HCT116 (cell line): ENCODE data around the gene OR10AD1. TPM values are rescaled to one million over a fixed set of nuclear protein-coding genes. Genes with fewer than 3 reads are reported as not detected.
"Not testable (repeated sequence)": the region's sequence is repeated elsewhere in the genome, so short reads cannot be mapped to it uniquely, and the experiment has no call there.

Source experiments
- ATAC-seq: fragments of 200-7000 bp; cut with Tn5 transposase; 2 replicates; pipeline ENCODE4 v1.9.1; 2020; ENCODE audit warnings: mild to moderate bottlenecking, moderate library complexity
- BruUV-seq: library from RNA; stranded (reverse); fragments of 400-500 nt; replicated peaks from 2 replicates; lab custom pipeline; 2021; lab: Mats Ljungman, UMichigan
- CTCF ChIA-PET: fragments of 300-600 bp; sonication (Branson Sonifier 250); formaldehyde crosslinking; loops from one replicate; lab custom pipeline; 2021; ENCODE audit warnings: antibody characterized with exemption; lab: Charles Lee
- POLR2A ChIA-PET: fragments of 300-600, 350-600 bp; sonication (Branson Sonifier 250); formaldehyde crosslinking; loops from one replicate; lab custom pipeline; 2021; ENCODE audit warnings: antibody characterized with exemption; lab: Charles Lee
- RAD21 ChIA-PET, 2 experiments: fragments of 300-600 bp; sonication (Branson Sonifier 250); formaldehyde crosslinking; loops; one replicate each; lab custom pipeline; 2023; ENCODE audit warnings: low total read pairs in 2 of 2; ENCODE audit not compliant: uncharacterized antibody in 2 of 2, unreplicated experiment in 2 of 2, low non-redundant PET in 1 of 2; lab: Charles Lee
- DNase-seq: peaks from one replicate; pipeline ENCODE4 v3.0.0-alpha.2; 2010; ENCODE audit warnings: low read depth, low spot score
- H2AFZ ChIP-seq: fragments of 200-600 bp; shearing (Covaris generic), sonication (generic); 2 replicates; pipeline ENCODE4 v1.6.1; 2017; ENCODE audit warnings: low read depth, mixed run types, mixed read lengths, antibody characterized with exemption, low read length; ENCODE audit not compliant: poor library complexity, severe bottlenecking
- H3K27ac ChIP-seq: 2 replicates; pipeline ENCODE4 v1.5.1; 2012; ENCODE audit warnings: low read depth, low read length
- H3K27me3 ChIP-seq: fragments of 200-600 bp; sonication (generic); 2 replicates; pipeline ENCODE4 v1.6.1; 2016; ENCODE audit warnings: mixed run types, low read length, mixed read lengths; ENCODE audit not compliant: insufficient read depth
- H3K36me3 ChIP-seq, 2 experiments: fragments of 200-500 bp in 1 of 2; fragments of 200-600 bp in 1 of 2; sonication (Bioruptor generic) in 1 of 2; sonication (generic) in 1 of 2; 2 replicates each; pipeline versions ENCODE4 v1.5.1 to v1.6.1; 2014 to 2016; ENCODE audit warnings: low read length in 2 of 2, inconsistent platforms in 1 of 2, mixed read lengths in 1 of 2, mixed run types in 1 of 2; ENCODE audit not compliant: insufficient read depth in 2 of 2, control insufficient read depth in 1 of 2
- H3K4me1 ChIP-seq, 2 experiments: fragments of 200-600 bp in 1 of 2; sonication (generic) in 1 of 2; 2 replicates each; pipeline versions ENCODE4 v1.5.1 to v1.6.1; 2012 to 2017; ENCODE audit warnings: low read length in 2 of 2, inconsistent platforms in 1 of 2, mild to moderate bottlenecking in 1 of 2, mixed read lengths in 1 of 2, mixed run types in 1 of 2, moderate library complexity in 1 of 2; ENCODE audit not compliant: insufficient read depth in 2 of 2, control insufficient read depth in 1 of 2
- H3K4me2 ChIP-seq: fragments of 200-600 bp; sonication (generic); 2 replicates; pipeline ENCODE4 v1.6.1; 2017; ENCODE audit warnings: mixed run types, low read length, mixed read lengths
- H3K4me3 ChIP-seq, 2 experiments: fragments of 200-600 bp in 1 of 2; sonication (generic) in 1 of 2; replicated peaks in 1 of 2; 2 replicates each; pipeline ENCODE4 v1.5.1; 2011 to 2016; ENCODE audit warnings: low read length in 2 of 2, control low read depth in 1 of 2, low read depth in 1 of 2, mild to moderate bottlenecking in 1 of 2, mixed read lengths in 1 of 2, mixed run types in 1 of 2
- H3K79me2 ChIP-seq: fragments of 200-600 bp; sonication (generic); 2 replicates; pipeline ENCODE4 v1.6.1; 2017; ENCODE audit warnings: mild to moderate bottlenecking, mixed run types, low read length, moderate library complexity, mixed read lengths; ENCODE audit not compliant: insufficient read depth
- H3K9ac ChIP-seq: fragments of 200-600 bp; sonication (generic); 2 replicates; pipeline ENCODE4 v1.6.1; 2016; ENCODE audit warnings: low read length, mixed read lengths
- H3K9me2 ChIP-seq: fragments of 200-600 bp; sonication (generic), shearing (Covaris generic); 2 replicates; pipeline ENCODE4 v1.6.1; 2017; ENCODE audit warnings: mixed run types, mild to moderate bottlenecking, moderate library complexity; ENCODE audit not compliant: insufficient read depth
- H3K9me3 ChIP-seq, 2 experiments: fragments of 200-500 bp in 1 of 2; fragments of 200-600 bp in 1 of 2; sonication (Bioruptor generic) in 1 of 2; sonication (generic) in 1 of 2; 2 replicates each; pipeline ENCODE4 v1.6.1; 2014 to 2017; ENCODE audit warnings: low read length in 2 of 2, mixed read lengths in 2 of 2, inconsistent platforms in 1 of 2, low read depth in 1 of 2, mild to moderate bottlenecking in 1 of 2, mixed run types in 1 of 2, moderate library complexity in 1 of 2; ENCODE audit not compliant: control insufficient read depth in 1 of 2, insufficient read depth in 1 of 2
- H4K20me1 ChIP-seq: fragments of 200-600 bp; sonication (generic), shearing (Covaris generic); 2 replicates; pipeline ENCODE4 v1.6.1; 2017; ENCODE audit warnings: mixed run types, mild to moderate bottlenecking, moderate library complexity; ENCODE audit not compliant: insufficient read depth
- CTCF ChIP-seq, 3 experiments: fragments of 200-600 bp in 1 of 3; sonication (generic) in 1 of 3; IDR thresholded peaks in 2 of 3; conservative IDR thresholded peaks in 1 of 3; 2 replicates each; pipeline ENCODE4 v1.5.1; 2012 to 2017; ENCODE audit warnings: low read depth in 2 of 3, low read length in 2 of 3, antibody characterized with exemption in 1 of 3, borderline replicate concordance in 1 of 3, control low read depth in 1 of 3, mild to moderate bottlenecking in 1 of 3, mixed read lengths in 1 of 3, mixed run types in 1 of 3, moderate library complexity in 1 of 3; ENCODE audit not compliant: insufficient read depth in 1 of 3
- EGR1 ChIP-seq: IDR thresholded peaks from 2 replicates; pipeline ENCODE4 v1.6.1; 2012; ENCODE audit warnings: low read depth
- EZH2 ChIP-seq: fragments of 200-600 bp; sonication (generic); IDR thresholded peaks from 2 replicates; pipeline ENCODE4 v1.6.1; 2017; ENCODE audit warnings: antibody characterized with exemption, mixed run types
- EZH2phosphoT487 ChIP-seq: fragments of 200-600 bp; IDR thresholded peaks from 2 replicates; pipeline ENCODE4 v1.6.1; 2018; ENCODE audit warnings: antibody characterized with exemption, borderline replicate concordance
- FOSL1 ChIP-seq: IDR thresholded peaks from 2 replicates; pipeline ENCODE4 v1.6.1; 2012; ENCODE audit warnings: low read depth
- JUND ChIP-seq: IDR thresholded peaks from 2 replicates; pipeline ENCODE4 v1.6.1; 2012
- MAX ChIP-seq: IDR thresholded peaks from 2 replicates; pipeline ENCODE4 v1.6.1; 2012
- POLR2A ChIP-seq: IDR thresholded peaks from 2 replicates; pipeline ENCODE4 v1.7.0; 2011; ENCODE audit warnings: borderline replicate concordance; ENCODE audit not compliant: insufficient read depth, insufficient read length; ENCODE audit errors: extremely low read depth
- POLR2AphosphoS5 ChIP-seq: IDR thresholded peaks from 2 replicates; pipeline ENCODE4 v1.6.1; 2011; ENCODE audit warnings: mild to moderate bottlenecking, low read depth, low read length, moderate library complexity
- RAD21 ChIP-seq: IDR thresholded peaks from 2 replicates; pipeline ENCODE4 v1.6.1; 2012; ENCODE audit warnings: low read depth, mild to moderate bottlenecking
- SIN3A ChIP-seq: IDR thresholded peaks from 2 replicates; pipeline ENCODE4 v1.6.1; 2012; ENCODE audit warnings: low read depth
- TCF7L2 ChIP-seq: IDR thresholded peaks from 2 replicates; pipeline ENCODE4 v1.7.0; 2011; ENCODE audit warnings: borderline replicate concordance, inconsistent platforms; ENCODE audit not compliant: insufficient read depth, insufficient read length; ENCODE audit errors: extremely low read depth
- ZFX ChIP-seq: fragments of 450-650 bp; IDR thresholded peaks from 2 replicates; pipeline ENCODE4 v1.6.1; 2017
- intact Hi-C: fragments of 100-400 bp; cut with micrococcal nuclease; formaldehyde crosslinking; loops from 2 replicates; pipeline ENCODE4 v1.10.0; 2022
- total RNA-seq: library from RNA; stranded (reverse); gene quantifications from one replicate; pipeline ENCODE4 v1.2.1, GENCODE V29; 2021; ENCODE audit not compliant: unreplicated experiment

OR10AD1 gene
- total RNA-seq, 1 experiment from 2014 or later: not detected

GRCh38 chr12:48209495-48209894 is 6.4 kb upstream of the OR10AD1 start:
- H3K9me3 ChIP-seq, RAD21 ChIA-PET, H3K27me3 ChIP-seq, H3K36me3 ChIP-seq, H3K9me2 ChIP-seq, H2AFZ ChIP-seq, H3K4me3 ChIP-seq, H3K4me1 ChIP-seq, intact Hi-C loops, H3K4me2 ChIP-seq, CTCF ChIA-PET, H3K9ac ChIP-seq, H3K27ac ChIP-seq, ATAC-seq, H3K79me2 ChIP-seq, BruUV-seq, DNase-seq, H4K20me1 ChIP-seq, POLR2A ChIA-PET: not testable (repeated sequence)

GRCh38 chr12:48202766-48203165 is 326 bp downstream of the OR10AD1 start:
- DNase-seq (no peak), ATAC-seq (no peak)
- ChIA-PET POLR2A (no interaction called here), CTCF (no interaction called here), RAD21 (no interaction called here)
- intact Hi-C loops: no loop called here
- Histone ChIP-seq H3K9me2 (no peaks in the 10 kb centered on the region), H3K27me3 (no peaks in the 10 kb centered on the region), H3K9ac (no peak overlapping the region), H3K4me1 (peaks cover 5 to 11% of the 10 kb centered on the region in 2 experiments; a peak in 3 of 4 replicates), H3K79me2 (no peaks in the 10 kb centered on the region), H4K20me1 (no peaks in the 10 kb centered on the region), H3K36me3 (no peaks in the 10 kb centered on the region), H3K9me3 (0 out of 4 replicates have a peak, but pooled peaks cover 0 to 5% of the 10 kb centered on the region in 2 experiments), H3K27ac (no peak overlapping the region), H3K4me3 (no peak overlapping the region), H3K4me2 (no peak overlapping the region), H2AFZ (no peak overlapping the region)
- BruUV-seq: no TSS peak
- no peak for TF ChIP-seq EGR1
- no peak for TF ChIP-seq POLR2AphosphoS5
- no peak for TF ChIP-seq SIN3A
- no peak for TF ChIP-seq JUND
- no peak for TF ChIP-seq ZFX
- no peak for TF ChIP-seq EZH2phosphoT487
- no peak for TF ChIP-seq TCF7L2
- no peak for TF ChIP-seq EZH2
- no peak for TF ChIP-seq POLR2A
- no peak for TF ChIP-seq FOSL1
- no peak for TF ChIP-seq MAX
- no peak for TF ChIP-seq RAD21
- TF ChIP-seq CTCF (IDR thresholded peaks at IDR 0.05 in 2 of 3, conservative IDR thresholded peaks at IDR 0.05 in 1 of 3; ENCODE audit: borderline replicate concordance in 1 of 3, insufficient read depth in 1 of 3, low read depth in 2 of 3, low read length in 2 of 3): no peak
